Measurements from ENCODE around the gene BRCA1. TPM values are rescaled to one million over a fixed set of nuclear protein-coding genes. Genes with fewer than 3 reads are reported as not detected.
"Not testable (repeated sequence)": the region's sequence is repeated elsewhere in the genome, so short reads cannot be mapped to it uniquely, and the experiment has no call there.

BRCA1 gene
- total RNA-seq, 1 donor = 3.4 TPM

GRCh38 chr17:43142153-43142552, 17.0 kb upstream of the BRCA1 start:
- peaks cover 14% of the 10 kb centered on the region for H3K4me1 ChIP-seq (ENCODE audit: insufficient read depth, low read length)
- no peak overlapping the region for H3K4me3 ChIP-seq (ENCODE audit: low read length)
- no peaks in the 10 kb centered on the region for H3K27me3 ChIP-seq (ENCODE audit: insufficient read depth, low read length)
- H3K9me3 ChIP-seq (ENCODE audit: low read depth, low read length) = no peaks in the 10 kb centered on the region

- H3K9me3 ChIP-seq (ENCODE audit: low read depth, low read length) = no peaks in the 10 kb centered on the region
- H3K27me3 ChIP-seq (ENCODE audit: insufficient read depth, low read length) = no peaks in the 10 kb centered on the region
- H3K4me3 ChIP-seq (ENCODE audit: low read length) = no peak overlapping the region
- H3K4me1 ChIP-seq (ENCODE audit: insufficient read depth, low read length) = peaks cover 14% of the 10 kb centered on the region
These were observed 15.5 kb upstream of the BRCA1 start for GRCh38 chr17:43140396-43141332.

GRCh38 chr17:43138531-43138930, 13.4 kb upstream of the BRCA1 start:
- H3K9me3 ChIP-seq (ENCODE audit: low read depth, low read length); H3K27me3 ChIP-seq (ENCODE audit: insufficient read depth, low read length); H3K4me3 ChIP-seq (ENCODE audit: low read length): not testable (repeated sequence)
- H3K4me1 ChIP-seq (ENCODE audit: insufficient read depth, low read length) = peaks cover 15% of the 10 kb centered on the region

- H3K4me3 ChIP-seq (ENCODE audit: low read length); H3K9me3 ChIP-seq (ENCODE audit: low read depth, low read length); H3K27me3 ChIP-seq (ENCODE audit: insufficient read depth, low read length): not testable (repeated sequence)
- H3K4me1 ChIP-seq (ENCODE audit: insufficient read depth, low read length) = peaks cover 21% of the 10 kb centered on the region
These were observed 11.4 kb upstream of the BRCA1 start for GRCh38 chr17:43136574-43136973.

GRCh38 chr17:43135454-43135819, 10.3 kb upstream of the BRCA1 start:
- H3K9me3 ChIP-seq (ENCODE audit: low read depth, low read length) = no peaks in the 10 kb centered on the region
- peaks cover 15% of the 10 kb centered on the region for H3K4me1 ChIP-seq (ENCODE audit: insufficient read depth, low read length)
- H3K4me3 ChIP-seq (ENCODE audit: low read length) = no peak overlapping the region
- no peaks in the 10 kb centered on the region for H3K27me3 ChIP-seq (ENCODE audit: insufficient read depth, low read length)

GRCh38 chr17:43134774-43135453, 9.8 kb upstream of the BRCA1 start:
- Histone ChIP-seq H3K27me3 (ENCODE audit: insufficient read depth, low read length) (no peaks in the 10 kb centered on the region), H3K4me1 (ENCODE audit: insufficient read depth, low read length) (peaks cover 10% of the 10 kb centered on the region), H3K9me3 (ENCODE audit: low read depth, low read length) (no peaks in the 10 kb centered on the region), H3K4me3 (ENCODE audit: low read length) (no peak overlapping the region)

GRCh38 chr17:43133439-43133838, 8.3 kb upstream of the BRCA1 start:
- not testable (repeated sequence) for H3K4me3 ChIP-seq (ENCODE audit: low read length); H3K9me3 ChIP-seq (ENCODE audit: low read depth, low read length); H3K27me3 ChIP-seq (ENCODE audit: insufficient read depth, low read length)
- peaks cover 19% of the 10 kb centered on the region for H3K4me1 ChIP-seq (ENCODE audit: insufficient read depth, low read length)

GRCh38 chr17:43132117-43132516, 7.0 kb upstream of the BRCA1 start:
- Histone ChIP-seq H3K9me3 (ENCODE audit: low read depth, low read length) (no peaks in the 10 kb centered on the region), H3K27me3 (ENCODE audit: insufficient read depth, low read length) (no peaks in the 10 kb centered on the region), H3K4me1 (ENCODE audit: insufficient read depth, low read length) (peaks cover 19% of the 10 kb centered on the region), H3K4me3 (ENCODE audit: low read length) (no peak overlapping the region)

GRCh38 chr17:43129671-43130010, 4.5 kb upstream of the BRCA1 start:
- Histone ChIP-seq H3K27me3 (ENCODE audit: insufficient read depth, low read length) (no peaks in the 10 kb centered on the region), H3K4me1 (ENCODE audit: insufficient read depth, low read length) (peaks cover 37% of the 10 kb centered on the region), H3K4me3 (ENCODE audit: low read length) (no peak overlapping the region), H3K9me3 (ENCODE audit: low read depth, low read length) (no peaks in the 10 kb centered on the region)

GRCh38 chr17:43127333-43127876, 2.2 kb upstream of the BRCA1 start:
- H3K4me3 ChIP-seq (ENCODE audit: low read length); H3K27me3 ChIP-seq (ENCODE audit: insufficient read depth, low read length); H3K9me3 ChIP-seq (ENCODE audit: low read depth, low read length): not testable (repeated sequence)
- H3K4me1 ChIP-seq (ENCODE audit: insufficient read depth, low read length) = peaks cover 35% of the 10 kb centered on the region

- H3K4me3 ChIP-seq (ENCODE audit: low read length) = no peak overlapping the region
- H3K27me3 ChIP-seq (ENCODE audit: insufficient read depth, low read length) = no peaks in the 10 kb centered on the region
- H3K9me3 ChIP-seq (ENCODE audit: low read depth, low read length) = no peaks in the 10 kb centered on the region
- H3K4me1 ChIP-seq (ENCODE audit: insufficient read depth, low read length) = peaks cover 35% of the 10 kb centered on the region
These were observed 1.7 kb upstream of the BRCA1 start for GRCh38 chr17:43126911-43127290.

- Histone ChIP-seq H3K4me1 (ENCODE audit: insufficient read depth, low read length) (peaks cover 35% of the 10 kb centered on the region), H3K27me3 (ENCODE audit: insufficient read depth, low read length) (no peaks in the 10 kb centered on the region), H3K4me3 (ENCODE audit: low read length) (peak overlapping the region; percentile 95), H3K9me3 (ENCODE audit: low read depth, low read length) (no peaks in the 10 kb centered on the region)
These were observed 1.1 kb upstream of the BRCA1 start for GRCh38 chr17:43125967-43126910.

GRCh38 chr17:43118679-43119615, 6.2 kb downstream of the BRCA1 start:
- H3K9me3 ChIP-seq (ENCODE audit: low read depth, low read length) = no peaks in the 10 kb centered on the region
- no peaks in the 10 kb centered on the region for H3K27me3 ChIP-seq (ENCODE audit: insufficient read depth, low read length)
- H3K4me1 ChIP-seq (ENCODE audit: insufficient read depth, low read length) = no peaks in the 10 kb centered on the region
- no peak overlapping the region for H3K4me3 ChIP-seq (ENCODE audit: low read length)

- Histone ChIP-seq H3K4me3 (ENCODE audit: low read length) (no peak overlapping the region), H3K4me1 (ENCODE audit: insufficient read depth, low read length) (no peaks in the 10 kb centered on the region), H3K27me3 (ENCODE audit: insufficient read depth, low read length) (no peaks in the 10 kb centered on the region)
These were observed 11.0 kb downstream of the BRCA1 start for GRCh38 chr17:43114151-43114552.

More at GRCh38 chr17:43114151-43114552, 11.0 kb downstream of the BRCA1 start:
- H3K9me3 ChIP-seq (ENCODE audit: low read depth, low read length) = no peaks in the 10 kb centered on the region

Data from mononuclear cell (primary cell).